Colonic mucosa (tissue), 4 donors: ENCODE results near the gene PERCC1. TPM values are rescaled to one million over a fixed set of nuclear protein-coding genes. Genes with fewer than 3 reads are reported as not detected.
"Not testable (repeated sequence)": the region's sequence is repeated elsewhere in the genome, so short reads cannot be mapped to it uniquely, and the experiment has no call there.

ENCODE experiments used
- DNase-seq: peaks from one replicate; pipeline ENCODE4 v3.0.0-alpha.2; 2020
- H3K27ac ChIP-seq: fragments of 200-600 bp; one replicate; pipeline ENCODE4 v1.8.0; 2021
- H3K27me3 ChIP-seq: fragments of 200-600 bp; one replicate; pipeline ENCODE4 v1.8.0; 2021
- H3K36me3 ChIP-seq: fragments of 200-600 bp; one replicate; pipeline ENCODE4 v1.8.0; 2021
- H3K4me1 ChIP-seq: fragments of 200-600 bp; one replicate; pipeline ENCODE4 v1.8.0; 2021; ENCODE audit warnings: mild to moderate bottlenecking
- H3K4me3 ChIP-seq: fragments of 200-600 bp; one replicate; pipeline ENCODE4 v1.8.0; 2021
- H3K9ac ChIP-seq, 2 donors: one replicate each; pipeline ENCODE4 v1.7.0; 2013; ENCODE audit warnings: control low read depth in 2 of 2, low read depth in 2 of 2, low read length in 2 of 2
- H3K9me3 ChIP-seq: fragments of 200-600 bp; one replicate; pipeline ENCODE4 v1.8.0; 2021
- intact Hi-C: fragments of 100-400 bp; cut with DNase I; formaldehyde crosslinking; loops from one replicate; pipeline ENCODE4 v1.14.1; 2022
- total RNA-seq, 2 donors: library from RNA; stranded (reverse); fragmentation: NEBNext Ultra II Directional in 1 of 2; extraction: Animal tissue kit (Norgen Biotek cat#: 25700) in 1 of 2; gene quantifications; one replicate each; pipeline ENCODE4 v1.2.1, GENCODE V29; 2021
- TF ChIP-seq, protein P1 (sequence below): fragments of 200-600 bp; IDR thresholded peaks from one replicate; pipeline ENCODE4 v1.8.0; 2022; ENCODE audit warnings: antibody characterized with exemption, mild to moderate bottlenecking
- donor health status: healthy.
- donor health status: DM: no; HTN: no; CAD: no.
- donor health status: DM: no; HTN: no; CAD: no.

PERCC1 gene
- total RNA-seq, 2 donors from 2014 or later = 0.27 TPM

- intact Hi-C loops = no loop called here
- TF ChIP-seq, protein P1, sequence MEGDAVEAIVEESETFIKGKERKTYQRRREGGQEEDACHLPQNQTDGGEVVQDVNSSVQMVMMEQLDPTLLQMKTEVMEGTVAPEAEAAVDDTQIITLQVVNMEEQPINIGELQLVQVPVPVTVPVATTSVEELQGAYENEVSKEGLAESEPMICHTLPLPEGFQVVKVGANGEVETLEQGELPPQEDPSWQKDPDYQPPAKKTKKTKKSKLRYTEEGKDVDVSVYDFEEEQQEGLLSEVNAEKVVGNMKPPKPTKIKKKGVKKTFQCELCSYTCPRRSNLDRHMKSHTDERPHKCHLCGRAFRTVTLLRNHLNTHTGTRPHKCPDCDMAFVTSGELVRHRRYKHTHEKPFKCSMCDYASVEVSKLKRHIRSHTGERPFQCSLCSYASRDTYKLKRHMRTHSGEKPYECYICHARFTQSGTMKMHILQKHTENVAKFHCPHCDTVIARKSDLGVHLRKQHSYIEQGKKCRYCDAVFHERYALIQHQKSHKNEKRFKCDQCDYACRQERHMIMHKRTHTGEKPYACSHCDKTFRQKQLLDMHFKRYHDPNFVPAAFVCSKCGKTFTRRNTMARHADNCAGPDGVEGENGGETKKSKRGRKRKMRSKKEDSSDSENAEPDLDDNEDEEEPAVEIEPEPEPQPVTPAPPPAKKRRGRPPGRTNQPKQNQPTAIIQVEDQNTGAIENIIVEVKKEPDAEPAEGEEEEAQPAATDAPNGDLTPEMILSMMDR = no peak
- H3K4me1 ChIP-seq = no peaks in the 10 kb centered on the region
- H3K9me3 ChIP-seq = no peaks in the 10 kb centered on the region
- H3K4me3 ChIP-seq = no peak overlapping the region
- H3K9ac ChIP-seq = no peak overlapping the region
- H3K27ac ChIP-seq = no peak overlapping the region
- H3K36me3 ChIP-seq = no peaks in the 10 kb centered on the region
- no peaks in the 10 kb centered on the region for H3K27me3 ChIP-seq
- no peak for DNase-seq
Measured at GRCh38 chr16:1436731-1437355, 6.0 kb downstream of the PERCC1 start.

DNA sequence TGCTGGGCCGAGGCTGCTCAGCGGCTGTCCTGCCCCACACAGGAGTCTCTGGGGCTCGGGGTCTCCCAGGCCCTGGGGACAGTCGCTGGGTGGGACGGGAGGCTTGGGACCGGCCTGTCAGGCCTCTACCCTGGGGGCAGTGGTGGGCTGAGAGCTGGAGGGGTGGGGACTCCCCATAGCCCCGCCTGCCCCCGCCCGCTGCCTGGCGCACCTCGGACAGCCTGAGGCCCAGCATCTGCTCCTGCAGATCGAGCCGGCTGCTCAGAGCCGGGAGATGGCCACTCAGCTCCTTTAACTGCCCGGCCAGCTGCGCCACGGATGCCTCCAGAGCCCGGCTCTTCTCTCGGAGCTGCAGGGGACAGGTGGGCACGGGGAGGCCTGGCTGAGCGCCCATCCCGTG, 6.7 kb downstream of the PERCC1 start:
- TF ChIP-seq, protein P1 = no peak
- intact Hi-C loops = no loop called here
- no peaks in the 10 kb centered on the region for H3K36me3 ChIP-seq
- no peaks in the 10 kb centered on the region for H3K27me3 ChIP-seq
- no peaks in the 10 kb centered on the region for H3K4me1 ChIP-seq
- H3K9ac ChIP-seq = no peak overlapping the region
- H3K27ac ChIP-seq = no peak overlapping the region
- H3K9me3 ChIP-seq = no peaks in the 10 kb centered on the region
- no peak overlapping the region for H3K4me3 ChIP-seq
- DNase-seq = no peak

DNA sequence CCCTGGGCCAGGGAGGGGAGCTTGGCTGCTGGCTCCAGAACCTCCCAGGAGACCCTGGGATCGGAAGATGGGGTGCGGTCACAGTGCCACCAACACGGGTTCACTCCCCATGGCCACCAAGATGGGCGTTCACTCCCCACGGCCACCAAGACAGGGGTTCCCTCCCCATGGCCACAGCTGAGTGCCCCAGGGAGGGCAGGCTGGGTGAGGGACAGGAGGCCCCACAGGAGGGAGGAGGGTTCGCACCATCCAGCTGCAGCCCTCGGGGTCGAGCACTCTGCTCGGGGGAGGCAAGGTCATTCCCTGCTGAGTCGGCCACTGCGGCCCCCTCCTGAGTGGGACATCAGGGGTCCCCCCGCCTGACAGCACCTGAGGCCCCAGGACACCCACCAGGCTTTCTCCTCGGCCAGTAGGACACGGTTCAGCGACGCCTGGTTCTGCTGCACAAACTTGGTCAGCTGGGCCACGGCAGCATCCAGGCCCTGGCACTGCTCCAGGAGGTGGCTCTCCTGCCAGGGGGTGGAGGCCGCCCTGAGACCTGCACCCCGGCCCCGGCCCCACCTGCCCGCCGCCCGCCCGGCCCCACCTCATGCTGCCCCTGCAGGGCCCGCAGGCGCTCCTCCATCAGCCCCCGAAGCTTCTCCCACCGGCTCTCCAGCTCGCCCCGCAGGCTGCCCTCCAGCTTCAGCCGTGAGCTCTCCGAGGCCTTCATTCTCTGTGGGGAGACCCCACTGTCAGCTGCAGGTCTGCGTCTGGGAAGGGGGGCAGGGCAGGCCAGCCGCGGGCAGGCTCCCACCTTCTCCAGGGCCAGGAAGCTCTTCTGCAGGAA, 7.6 kb downstream of the PERCC1 start:
- H3K9me3 ChIP-seq = no peaks in the 10 kb centered on the region
- H3K4me3 ChIP-seq = no peak overlapping the region
- no peaks in the 10 kb centered on the region for H3K27me3 ChIP-seq
- no peak for DNase-seq
- no peaks in the 10 kb centered on the region for H3K36me3 ChIP-seq
- H3K4me1 ChIP-seq = no peaks in the 10 kb centered on the region
- intact Hi-C loops = no loop called here
- no peak overlapping the region for H3K9ac ChIP-seq
- H3K27ac ChIP-seq = no peak overlapping the region
- TF ChIP-seq, protein P1 = no peak

DNA sequence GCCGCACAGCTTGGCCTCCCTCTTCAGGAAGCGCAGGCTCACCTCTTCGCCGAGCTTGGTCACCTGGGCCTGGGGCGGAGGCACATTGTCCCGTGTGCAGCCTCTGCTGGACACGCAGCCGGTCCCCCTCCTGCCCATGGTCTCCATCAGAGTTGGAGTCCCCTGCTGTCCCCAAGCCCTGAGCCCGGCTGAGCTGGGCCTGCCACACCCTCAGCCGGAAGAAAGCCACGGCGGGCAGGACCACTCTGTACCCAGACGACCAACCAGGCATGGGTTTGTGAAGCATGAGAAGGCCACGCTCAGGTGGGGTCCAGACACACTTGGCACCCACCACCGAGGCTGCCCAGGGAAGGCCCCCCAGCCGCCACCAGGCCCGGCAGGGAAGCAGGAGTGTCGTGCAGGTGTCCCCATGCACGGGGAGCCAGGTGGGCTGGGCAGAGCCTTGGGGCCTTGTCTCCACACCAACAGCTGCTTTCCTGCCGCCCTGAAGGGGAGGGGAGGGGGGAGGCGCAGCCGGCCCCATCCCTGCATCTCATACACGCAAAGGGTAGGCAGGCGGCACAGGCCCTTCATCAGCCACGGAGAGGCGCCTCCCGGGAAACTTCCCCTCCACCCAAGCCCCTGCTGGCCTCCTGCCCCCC, 8.3 kb downstream of the PERCC1 start:
- TF ChIP-seq, protein P1 = no peak
- no peak overlapping the region for H3K9ac ChIP-seq
- DNase-seq = no peak
- no peaks in the 10 kb centered on the region for H3K4me1 ChIP-seq
- intact Hi-C loops = no loop called here
- H3K27ac ChIP-seq = no peak overlapping the region
- H3K9me3 ChIP-seq = no peaks in the 10 kb centered on the region
- no peaks in the 10 kb centered on the region for H3K27me3 ChIP-seq
- no peak overlapping the region for H3K4me3 ChIP-seq
- no peaks in the 10 kb centered on the region for H3K36me3 ChIP-seq

- H3K4me1 ChIP-seq, H3K27me3 ChIP-seq, H3K36me3 ChIP-seq, H3K4me3 ChIP-seq, intact Hi-C loops, H3K9me3 ChIP-seq, H3K27ac ChIP-seq, H3K9ac ChIP-seq, DNase-seq: not testable (repeated sequence)
Measured at GRCh38 chr16:1439699-1440074, 8.8 kb downstream of the PERCC1 start.
